GM12865 (cell line): ENCODE results near the gene TMED4.

Experiments
- DNase-seq: peaks from one replicate; pipeline ENCODE4 v3.0.0; 2010; ENCODE audit warnings: low read depth
- H3K4me3 ChIP-seq: 2 replicates; pipeline ENCODE4 v1.5.1; 2011; ENCODE audit warnings: mild to moderate bottlenecking, low read depth, low read length, control low read depth
- CTCF ChIP-seq: IDR thresholded peaks from 2 replicates; pipeline ENCODE4 v1.5.1; 2011; ENCODE audit warnings: low read length, control low read depth, low read depth, inconsistent platforms; ENCODE audit not compliant: insufficient read depth; ENCODE audit errors: missing control alignments

Gene TMED4

GRCh38 chr7:44595934-44596635, 14.1 kb upstream of the TMED4 start:
- no peak for TF ChIP-seq CTCF
- DNase-seq = no peak
- H3K4me3 ChIP-seq = no peak overlapping the region

- H3K4me3 ChIP-seq = no peak overlapping the region
- TF ChIP-seq CTCF = no peak
- DNase-seq = no peak
Measured at GRCh38 chr7:44590910-44591309, 8.9 kb upstream of the TMED4 start.

- peak; percentile 78 for DNase-seq
- TF ChIP-seq CTCF = peak; percentile 62
- H3K4me3 ChIP-seq = no peak overlapping the region
Measured at GRCh38 chr7:44587843-44588711, 6.0 kb upstream of the TMED4 start.

- no peak for DNase-seq
- TF ChIP-seq CTCF = no peak
- H3K4me3 ChIP-seq = peak overlapping the region; percentile 75
Measured at GRCh38 chr7:44583146-44583865, 1.3 kb upstream of the TMED4 start.

GRCh38 chr7:44580945-44581878, 819 bp downstream of the TMED4 start:
- DNase-seq = peak; percentile 77
- no peak for TF ChIP-seq CTCF
- peak overlapping the region; percentile 75 for H3K4me3 ChIP-seq

GRCh38 chr7:44576228-44576627, 5.8 kb downstream of the TMED4 start:
- DNase-seq = no peak
- no peak overlapping the region for H3K4me3 ChIP-seq
- TF ChIP-seq CTCF = no peak
